ENCODE data around the gene HOXB5. TPM values are rescaled to one million over a fixed set of nuclear protein-coding genes. Genes with fewer than 3 reads are reported as not detected.

Gene HOXB5
- total and polyA plus RNA-seq, 10 of the 15 experiments (the other 5 are each of a cell fraction or from before 2014, with no cell fraction given), result not detected

- SMC1A ChIA-PET (ENCODE audit: uncharacterized antibody, unreplicated experiment), result interaction anchor here (0.8 to 1.1 kb wide), 2 partner anchors 10 to 263 kb away, joined by 3 to 4 read pairs; no protein-coding TSS in a partner anchor
- ATAC-seq, result no peak
- TF ChIP-seq SUZ12 (IDR thresholded peaks at IDR 0.05; ENCODE audit: unreplicated experiment) (no peak), BACH1 (IDR thresholded peaks at IDR 0.05; ENCODE audit: borderline replicate concordance) (no peak), BCLAF1 (IDR thresholded peaks at IDR 0.05) (no peak), SMAD5 (IDR thresholded peaks at IDR 0.05; ENCODE audit: low read depth) (no peak), CREB1 (IDR thresholded peaks at IDR 0.05; ENCODE audit: low read depth) (no peak), SPI1 (IDR thresholded peaks at IDR 0.05; ENCODE audit: borderline replicate concordance, insufficient read depth, low read depth, low read length) (no peak), RAD21 (IDR thresholded peaks at IDR 0.05; ENCODE audit: insufficient read depth, low read depth, low read length) (no peak), ZBTB33 (IDR thresholded peaks at IDR 0.05) (no peak), RCOR1 (conservative IDR thresholded peaks at IDR 0.05; ENCODE audit: low read depth, low read length) (no peak), NFYA (IDR thresholded peaks at IDR 0.05; ENCODE audit: borderline replicate concordance, low read depth, low read length) (no peak), POLR2AphosphoS2 (IDR thresholded peaks at IDR 0.05; ENCODE audit: low read depth, low read length) (no peak), NKRF (conservative IDR thresholded peaks at IDR 0.05) (no peak), CHD4 (IDR thresholded peaks at IDR 0.05) (no peak), CTCF (IDR thresholded peaks at IDR 0.05 in 2 of 3, conservative IDR thresholded peaks at IDR 0.05 in 1 of 3; ENCODE audit: control insufficient read depth in 2 of 3, extremely low read depth in 1 of 3, insufficient read depth in 1 of 3, low read depth in 3 of 3, low read length in 3 of 3) (no peak), EP300 (IDR thresholded peaks at IDR 0.05; ENCODE audit: borderline replicate concordance in 1 of 2, control insufficient read depth in 1 of 2, low read depth in 2 of 2, low read length in 2 of 2) (no peak)
Observed at GRCh38 chr17:48598736-48599135, 5.2 kb upstream of the HOXB5 start.

More at GRCh38 chr17:48598736-48599135, 5.2 kb upstream of the HOXB5 start:
- Histone ChIP-seq H2AFZ (ENCODE audit: control insufficient read depth, low read depth, low read length) (no peak overlapping the region), H3K36me3 (ENCODE audit: control insufficient read depth in 2 of 2, insufficient read depth in 2 of 2, low read length in 1 of 2) (no peaks in the 10 kb centered on the region), H4K20me1 (ENCODE audit: control insufficient read depth, insufficient read depth) (no peaks in the 10 kb centered on the region), H3K4me3 (no peak overlapping the region), H3K79me2 (ENCODE audit: control insufficient read depth, insufficient read depth, low read length) (no peaks in the 10 kb centered on the region), H3K27ac (ENCODE audit: control insufficient read depth, insufficient read depth) (no peak overlapping the region), H3K9me3 (replicated peaks; ENCODE audit: control insufficient read depth, insufficient read depth, low read length) (no peaks in the 10 kb centered on the region), H3K27me3 (replicated peaks in 1 of 2; ENCODE audit: control insufficient read depth in 2 of 2, insufficient read depth in 2 of 2, low read length in 1 of 2) (peaks cover 15 to 47% of the 10 kb centered on the region in 2 experiments), H3K9ac (ENCODE audit: control insufficient read depth, insufficient read depth, low read length) (no peak overlapping the region), H3K4me1 (ENCODE audit: control insufficient read depth, insufficient read depth, low read length) (peaks cover 10% of the 10 kb centered on the region), H3K4me2 (ENCODE audit: control insufficient read depth, insufficient read depth) (no peak overlapping the region)
- FAIRE-seq, result no peak
- ChIA-PET POLR2A (no interaction called here), RAD21 (ENCODE audit: unreplicated experiment) (interaction anchor here (1.0 to 1.2 kb wide), 2 partner anchors 280 to 518 kb away, joined by 3 read pairs; no protein-coding TSS in a partner anchor), CTCF (interaction anchor here (1.6 to 2.2 kb wide), 2 partner anchors 20 to 247 kb away, joined by 5 to 7 read pairs; no protein-coding TSS in a partner anchor)
- no peak for DNase-seq (ENCODE audit: low read depth, low spot score)
- intact Hi-C loops (cut with micrococcal nuclease; ENCODE audit: unreplicated experiment) (no loop called here), in situ Hi-C loops (cut with MboI) (loop anchor here (5.0 kb wide), 1 partner anchor 336 kb away; no protein-coding TSS in a partner anchor)
- BruUV-seq (replicated peaks), result no TSS peak
- WGBS (ENCODE audit: insufficient coverage, insufficient replicate concordance, low lambda C conversion rate, missing lambda C conversion rate), result 43% methylated on average over 7 of the region's 7 CpGs

Data from GM12878 (cell line).